Measurements from ENCODE around the gene MTERF4.

Gene MTERF4

DNA sequence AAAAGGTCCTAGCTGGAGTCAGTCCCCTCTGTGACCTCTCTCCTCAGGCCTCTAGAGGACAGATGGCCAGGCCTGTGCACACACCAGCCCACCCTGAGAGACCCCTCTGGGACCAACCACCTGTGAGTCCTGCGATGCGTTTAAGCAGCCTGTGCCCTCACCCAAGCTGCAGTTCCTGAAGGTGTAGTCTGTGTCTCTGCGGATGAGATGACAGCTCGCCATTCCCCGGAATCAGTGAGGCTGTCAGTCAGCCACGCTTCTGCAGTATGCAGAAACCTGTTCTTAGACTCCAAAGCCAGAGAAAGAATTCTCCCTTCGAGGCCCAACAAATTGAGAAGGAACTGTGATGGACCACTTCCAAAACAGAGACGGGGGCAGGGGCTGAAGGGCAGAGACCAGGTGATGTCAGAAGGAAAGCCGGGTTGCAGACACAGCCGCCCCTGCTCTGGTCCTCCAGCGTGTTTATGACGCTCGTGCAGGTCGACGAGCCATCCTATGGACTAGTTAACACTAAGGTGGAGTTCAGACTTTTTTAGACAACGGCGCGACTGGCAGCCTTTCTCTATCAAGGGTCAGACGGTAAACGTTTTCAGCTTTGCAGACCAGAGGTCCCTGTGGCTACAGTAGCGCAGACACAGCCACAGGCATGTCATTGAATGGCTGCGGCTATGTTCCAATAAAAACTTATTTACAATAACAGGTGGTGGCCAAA is 10.2 kb downstream of the MTERF4 start:
- in situ Hi-C loops (cut with HindIII; ENCODE audit: low sequenced_read_pairs), result no loop called here

DNA sequence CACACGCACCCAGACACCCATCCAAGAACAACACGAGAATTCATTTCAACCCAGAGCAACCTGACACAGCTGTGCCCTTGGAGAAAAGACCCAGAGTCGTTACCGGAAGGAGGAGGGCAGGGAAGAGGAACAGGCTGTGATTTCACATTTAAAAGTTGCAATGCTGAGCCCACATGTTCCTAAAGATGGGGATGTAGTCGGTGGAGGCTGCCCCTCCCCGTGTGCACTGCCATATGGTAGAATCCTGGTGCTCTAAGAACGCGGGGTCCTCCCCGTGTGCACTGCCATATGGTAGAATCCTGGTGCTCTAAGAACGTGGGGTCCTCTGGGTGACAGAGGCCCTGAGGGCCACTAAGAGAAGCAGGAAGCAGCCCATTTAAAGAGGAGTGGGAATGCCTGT is 10.9 kb downstream of the MTERF4 start:
- in situ Hi-C loops (cut with HindIII; ENCODE audit: low sequenced_read_pairs), result no loop called here

- in situ Hi-C loops (cut with HindIII; ENCODE audit: low sequenced_read_pairs), result loop anchor here (10.0 kb wide), 1 partner anchor 94 kb away; the partner anchor contains the start of gene SNED1
Observed at GRCh38 chr2:241088791-241089732, 13.0 kb downstream of the MTERF4 start.

DNA sequence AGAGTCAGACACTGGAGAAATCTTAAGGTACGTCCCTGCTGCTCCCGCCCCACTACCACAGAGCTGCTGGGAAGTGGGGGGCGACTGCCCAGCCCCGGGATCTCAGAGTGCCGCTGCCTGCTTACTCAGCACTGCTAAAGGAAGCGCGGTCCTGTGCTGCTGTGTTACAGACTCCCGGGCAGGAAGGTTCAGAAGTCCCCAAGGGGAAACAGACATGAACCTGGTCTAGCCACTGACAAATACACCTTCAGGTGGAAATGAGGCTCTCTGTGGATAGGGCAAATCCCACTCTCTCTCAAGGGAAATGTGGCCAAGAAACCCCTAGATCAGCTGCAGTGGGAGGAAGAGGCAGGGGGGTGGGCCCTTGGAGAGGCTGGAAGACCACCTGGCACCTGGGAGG is 13.7 kb downstream of the MTERF4 start:
- in situ Hi-C loops (cut with HindIII; ENCODE audit: low sequenced_read_pairs), result loop anchor here (10.0 kb wide), 1 partner anchor 94 kb away; the partner anchor contains the start of gene SNED1

DNA sequence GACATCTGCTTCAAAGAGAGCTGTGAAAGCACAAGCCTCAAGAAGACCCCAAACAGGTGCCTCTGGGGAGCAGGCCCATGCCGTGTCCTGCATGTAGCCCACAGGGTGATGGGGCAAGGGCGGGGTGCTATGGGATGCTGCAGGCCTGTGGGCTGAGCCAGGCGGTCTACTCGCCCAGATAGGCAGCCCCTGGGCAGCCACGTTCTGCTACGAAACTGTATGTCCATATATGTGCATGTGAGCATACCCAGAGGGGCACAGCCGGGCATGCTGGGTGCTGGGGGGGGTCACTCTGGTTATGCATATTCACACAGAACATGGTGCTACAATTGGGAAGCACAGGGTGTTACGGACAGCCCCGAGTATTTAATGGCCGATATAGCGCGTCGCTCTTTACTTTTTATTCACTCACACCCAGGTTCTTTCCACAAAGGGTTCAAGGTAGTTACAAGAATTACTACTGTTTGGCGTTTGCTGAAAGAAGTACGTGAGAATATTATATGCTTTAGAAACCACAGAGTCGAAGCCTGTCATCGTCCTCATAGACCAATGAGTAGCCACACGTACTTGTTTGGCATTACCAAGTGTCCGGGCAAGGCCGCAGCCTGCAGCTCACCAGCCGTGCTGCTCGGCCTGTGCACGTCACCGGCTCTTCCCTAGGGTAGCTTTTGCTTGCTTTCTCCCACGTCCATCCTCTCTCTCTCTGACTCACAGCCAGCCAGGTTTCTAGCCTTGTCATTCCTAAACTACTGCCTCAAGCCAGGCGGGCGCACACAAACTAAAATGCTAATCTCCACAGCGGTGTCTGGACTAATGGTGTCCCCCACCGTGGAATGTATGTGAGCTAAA is 14.4 kb downstream of the MTERF4 start:
- in situ Hi-C loops (cut with HindIII; ENCODE audit: low sequenced_read_pairs), result loop anchor here (10.0 kb wide), 1 partner anchor 93 kb away; the partner anchor contains the start of gene SNED1

- in situ Hi-C loops (cut with HindIII; ENCODE audit: low sequenced_read_pairs), result loop anchor here (5.0 to 10.0 kb wide), 2 partner anchors 90 to 238 kb away; partner anchors contain the start of gene SNED1
Observed at GRCh38 chr2:241084856-241085444, 17.1 kb downstream of the MTERF4 start.

- in situ Hi-C loops (cut with HindIII; ENCODE audit: low sequenced_read_pairs), result loop anchor here (5.0 to 10.0 kb wide), 2 partner anchors 88 to 236 kb away; partner anchors contain the start of gene SNED1
Observed at GRCh38 chr2:241083091-241083415, 19.0 kb downstream of the MTERF4 start.

- in situ Hi-C loops (cut with HindIII; ENCODE audit: low sequenced_read_pairs), result loop anchor here (5.0 to 10.0 kb wide), 2 partner anchors 88 to 235 kb away; partner anchors contain the start of gene SNED1
Observed at GRCh38 chr2:241082341-241083090, 19.6 kb downstream of the MTERF4 start.

DNA sequence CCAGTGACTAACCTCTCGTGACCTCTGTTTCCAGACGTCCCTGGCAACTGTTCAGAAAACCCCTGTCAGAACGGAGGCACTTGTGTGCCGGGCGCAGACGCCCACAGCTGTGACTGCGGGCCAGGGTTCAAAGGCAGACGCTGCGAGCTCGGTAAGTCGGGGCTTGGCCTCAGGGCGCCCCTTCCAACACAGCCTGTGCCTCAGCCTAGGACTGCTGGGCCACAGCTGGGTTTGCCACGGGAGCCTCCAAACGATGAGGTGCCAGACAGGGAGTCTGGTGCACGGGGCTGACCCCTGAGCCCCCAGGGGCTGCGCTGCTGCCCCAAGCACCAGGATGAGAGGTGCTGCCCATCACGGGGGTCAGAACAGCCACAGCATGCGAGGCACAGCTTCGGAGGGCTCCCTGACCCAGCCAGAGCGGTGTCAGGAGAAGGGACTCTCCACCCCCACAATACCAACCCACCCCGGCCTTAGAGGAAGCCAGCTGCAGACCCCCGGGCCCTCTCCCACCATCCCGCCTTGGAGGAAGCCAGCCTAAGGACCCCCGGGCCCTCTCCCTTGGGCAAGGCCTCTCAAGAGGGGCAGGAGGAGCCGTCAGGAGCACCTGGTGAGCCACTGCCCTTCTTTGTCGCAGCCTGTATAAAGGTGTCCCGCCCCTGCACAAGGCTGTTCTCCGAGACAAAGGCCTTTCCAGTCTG is 20.3 kb downstream of the MTERF4 start:
- in situ Hi-C loops (cut with HindIII; ENCODE audit: low sequenced_read_pairs), result loop anchor here (5.0 to 10.0 kb wide), 2 partner anchors 87 to 234 kb away; partner anchors contain the start of gene SNED1

DNA sequence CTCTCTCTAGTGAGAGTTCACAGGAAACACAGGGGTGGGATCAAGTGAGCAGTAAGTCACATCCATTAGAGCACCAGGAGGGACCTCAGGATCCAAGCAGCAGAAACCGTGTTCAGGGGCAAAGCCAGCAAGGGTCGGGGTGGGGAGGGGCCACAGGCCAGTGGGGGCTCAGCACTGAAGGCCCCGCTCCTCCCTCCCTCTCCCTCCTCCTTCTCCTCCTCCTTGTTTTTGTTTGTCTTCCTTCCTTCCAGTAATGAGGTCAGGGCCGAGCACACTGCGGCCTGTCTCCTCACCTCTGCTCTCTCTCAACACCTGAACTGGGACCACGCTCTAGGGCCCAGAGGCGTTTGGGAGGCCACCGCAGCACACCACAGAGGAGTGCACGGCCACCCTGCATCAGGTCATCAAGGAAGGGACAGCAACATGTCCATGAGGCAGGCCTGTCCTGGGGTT is 20.9 kb downstream of the MTERF4 start:
- in situ Hi-C loops (cut with HindIII; ENCODE audit: low sequenced_read_pairs), result loop anchor here (5.0 to 10.0 kb wide), 2 partner anchors 86 to 234 kb away; partner anchors contain the start of gene SNED1

- in situ Hi-C loops (cut with HindIII; ENCODE audit: low sequenced_read_pairs), result loop anchor here (5.0 to 10.0 kb wide), 2 partner anchors 86 to 233 kb away; partner anchors contain the start of gene SNED1
Observed at GRCh38 chr2:241080405-241081189, 21.5 kb downstream of the MTERF4 start.

GRCh38 chr2:241074901-241075540 is 27.1 kb downstream of the MTERF4 start:
- in situ Hi-C loops (cut with HindIII; ENCODE audit: low sequenced_read_pairs), result no loop called here

GRCh38 chr2:241074065-241074818 is 27.8 kb downstream of the MTERF4 start:
- in situ Hi-C loops (cut with HindIII; ENCODE audit: low sequenced_read_pairs), result no loop called here

DNA sequence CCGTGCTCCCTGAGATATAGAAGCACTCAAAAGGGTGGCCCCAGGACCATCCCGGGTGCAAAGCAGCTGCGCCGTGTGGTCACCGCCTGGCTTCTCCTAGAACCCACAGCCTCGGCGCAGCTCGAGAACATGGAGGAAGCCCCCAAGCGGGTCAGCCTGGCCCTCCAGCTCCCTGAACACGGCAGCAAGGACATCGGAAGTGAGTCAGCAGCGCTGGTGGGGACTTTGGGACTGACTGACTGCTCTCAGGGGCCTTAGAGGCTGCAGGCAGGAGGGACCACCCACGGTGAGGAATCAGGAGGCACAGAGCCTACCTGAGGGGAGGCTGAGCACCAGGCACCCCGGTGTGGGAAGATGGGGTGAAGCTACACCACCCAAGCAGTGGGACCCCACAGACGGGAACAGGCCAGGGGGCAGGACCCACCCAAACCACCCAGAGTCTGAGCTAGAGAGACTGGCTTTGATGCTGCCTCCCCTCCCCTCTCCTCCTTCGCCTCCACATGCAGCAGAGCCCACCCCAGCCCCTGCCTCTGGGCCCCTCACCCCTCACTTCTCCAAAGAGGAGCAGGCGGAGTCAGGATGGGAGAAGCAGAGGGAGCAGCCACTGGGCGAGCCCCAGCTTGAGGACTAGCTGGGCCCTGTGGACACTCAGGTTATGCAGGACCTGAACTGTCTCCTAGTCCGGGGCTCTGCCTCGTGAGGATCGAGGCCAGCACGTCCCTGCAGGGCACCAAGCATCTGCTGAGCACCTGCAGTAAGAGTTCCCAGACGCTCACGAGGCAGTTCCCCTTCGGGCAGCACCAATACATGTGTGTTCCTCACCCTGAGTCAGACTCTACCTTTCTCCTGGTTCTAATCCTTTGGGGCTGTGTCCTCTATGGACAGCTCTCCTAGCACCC is 28.7 kb downstream of the MTERF4 start:
- in situ Hi-C loops (cut with HindIII; ENCODE audit: low sequenced_read_pairs), result no loop called here

GRCh38 chr2:241072553-241073165 is 29.4 kb downstream of the MTERF4 start:
- in situ Hi-C loops (cut with HindIII; ENCODE audit: low sequenced_read_pairs), result no loop called here
